ENCODE measurements around the gene SPTB.

SPTB gene

GRCh38 chr14:64879635-64880220 lies at the start of gene SPTB:
Gene SPTB, minus strand, starts transcription at chr14:64879907. Its CDS starts 56,813 bp downstream, at chr14:64823094.
- Histone ChIP-seq H3K79me2 (no peaks in the 10 kb centered on the region), H3K27me3 (ENCODE audit: control insufficient read depth, insufficient read depth, low read length) (no peaks in the 10 kb centered on the region), H2AFZ (peak within 1 kb of the TSS; percentile 99), H3K4me3 (ENCODE audit: low read depth, low read length) (peak within 1 kb of the TSS; percentile 76), H3K9ac (peak within 1 kb of the TSS; percentile 31), H3K4me1 (peaks cover 9% of the 10 kb centered on the region), H3K9me3 (ENCODE audit: control insufficient read depth, low read length) (no peaks in the 10 kb centered on the region), H3K27ac (peak within 1 kb of the TSS; percentile 85), H3K36me3 (ENCODE audit: control insufficient read depth, insufficient read depth, low read length) (no peaks in the 10 kb centered on the region), H3K4me2 (ENCODE audit: low read length) (peak within 1 kb of the TSS; percentile 93)
- TF ChIP-seq CTCF (IDR thresholded peaks at IDR 0.05), result no peak

GRCh38 chr14:64929014-64929359 lies 49.3 kb upstream of the SPTB start:
- H3K27me3 ChIP-seq (ENCODE audit: control insufficient read depth, insufficient read depth, low read length), result no peaks in the 10 kb centered on the region
- H3K4me1 ChIP-seq, result peaks cover under 1% of the 10 kb centered on the region
- no peak overlapping the region for H3K4me3 ChIP-seq (ENCODE audit: low read depth, low read length)
- no peaks in the 10 kb centered on the region for H3K36me3 ChIP-seq (ENCODE audit: control insufficient read depth, insufficient read depth, low read length)
- no peak overlapping the region for H3K4me2 ChIP-seq (ENCODE audit: low read length)
- peaks cover 6% of the 10 kb centered on the region for H3K79me2 ChIP-seq
- no peaks in the 10 kb centered on the region for H3K9me3 ChIP-seq (ENCODE audit: control insufficient read depth, low read length)
- no peak overlapping the region for H2AFZ ChIP-seq
- no peak for TF ChIP-seq CTCF (IDR thresholded peaks at IDR 0.05)
- H3K27ac ChIP-seq, result no peak overlapping the region
- no peak overlapping the region for H3K9ac ChIP-seq

- no peak for TF ChIP-seq CTCF (IDR thresholded peaks at IDR 0.05)
- no peak overlapping the region for H3K27ac ChIP-seq
- no peaks in the 10 kb centered on the region for H3K9me3 ChIP-seq (ENCODE audit: control insufficient read depth, low read length)
- no peak overlapping the region for H3K4me2 ChIP-seq (ENCODE audit: low read length)
- no peak overlapping the region for H3K9ac ChIP-seq
- no peaks in the 10 kb centered on the region for H3K36me3 ChIP-seq (ENCODE audit: control insufficient read depth, insufficient read depth, low read length)
- H3K79me2 ChIP-seq, result peaks cover 8% of the 10 kb centered on the region
- no peaks in the 10 kb centered on the region for H3K27me3 ChIP-seq (ENCODE audit: control insufficient read depth, insufficient read depth, low read length)
- H3K4me1 ChIP-seq, result no peaks in the 10 kb centered on the region
- no peak overlapping the region for H2AFZ ChIP-seq
- no peak overlapping the region for H3K4me3 ChIP-seq (ENCODE audit: low read depth, low read length)
Measured at GRCh38 chr14:64928239-64929013, 48.7 kb upstream of the SPTB start.

GRCh38 chr14:64927031-64927430 lies 47.3 kb upstream of the SPTB start:
- TF ChIP-seq CTCF (IDR thresholded peaks at IDR 0.05), result no peak
- Histone ChIP-seq H3K27me3 (ENCODE audit: control insufficient read depth, insufficient read depth, low read length) (no peaks in the 10 kb centered on the region), H3K79me2 (peaks cover 12% of the 10 kb centered on the region), H3K9me3 (ENCODE audit: control insufficient read depth, low read length) (no peaks in the 10 kb centered on the region), H3K4me2 (ENCODE audit: low read length) (no peak overlapping the region), H3K4me1 (no peaks in the 10 kb centered on the region), H3K9ac (no peak overlapping the region), H2AFZ (no peak overlapping the region), H3K4me3 (ENCODE audit: low read depth, low read length) (no peak overlapping the region), H3K36me3 (ENCODE audit: control insufficient read depth, insufficient read depth, low read length) (no peaks in the 10 kb centered on the region), H3K27ac (no peak overlapping the region)

Data from parathyroid adenoma (tissue), 2 donors.